Endothelial cell (in vitro differentiated cells): ENCODE results near the gene CBR1. TPM values are rescaled to one million over a fixed set of nuclear protein-coding genes. Genes with fewer than 3 reads are reported as not detected.

Experiments
- DNase-seq: peaks from one replicate; pipeline ENCODE4 v3.0.0; 2021; ENCODE audit warnings: low spot score
- H3K27ac Mint-ChIP-seq: one replicate; pipeline ENCODE4 v1.8.0; 2021; ENCODE audit warnings: mixed read lengths, inconsistent platforms; ENCODE audit not compliant: unreplicated experiment
- H3K27me3 Mint-ChIP-seq: one replicate; pipeline ENCODE4 v1.8.0; 2021; ENCODE audit warnings: mild to moderate bottlenecking, moderate library complexity, mixed read lengths, inconsistent platforms; ENCODE audit not compliant: unreplicated experiment
- H3K36me3 Mint-ChIP-seq: one replicate; pipeline ENCODE4 v1.8.0; 2021; ENCODE audit warnings: mild to moderate bottlenecking, low read depth, mixed read lengths, inconsistent platforms; ENCODE audit not compliant: unreplicated experiment
- H3K4me1 Mint-ChIP-seq: one replicate; pipeline ENCODE4 v1.8.0; 2021; ENCODE audit warnings: mild to moderate bottlenecking, mixed read lengths, inconsistent platforms; ENCODE audit not compliant: unreplicated experiment
- H3K4me3 Mint-ChIP-seq: one replicate; pipeline ENCODE4 v1.8.0; 2021; ENCODE audit warnings: mild to moderate bottlenecking, mixed read lengths, inconsistent platforms; ENCODE audit not compliant: unreplicated experiment
- H3K9me3 Mint-ChIP-seq: one replicate; pipeline ENCODE4 v1.8.0; 2021; ENCODE audit warnings: mixed read lengths, inconsistent platforms; ENCODE audit not compliant: unreplicated experiment
- CTCF ChIP-seq: fragments of 200-600 bp; sonication (generic); IDR thresholded peaks from one replicate; pipeline ENCODE4 v1.5.0; 2021; ENCODE audit warnings: antibody characterized with exemption; ENCODE audit not compliant: unreplicated experiment
- long read RNA-seq: library from polyadenylated mRNA; unstranded; transcript quantifications from one replicate; pipeline ENCODE4 v2.0.0, GENCODE V29; 2020; ENCODE audit not compliant: unreplicated experiment
- total RNA-seq: library from RNA; stranded (reverse); fragmentation: NEBNext Ultra II Directional; extraction: Animal tissue kit (Norgen Biotek cat#: 25700); gene quantifications from one replicate; pipeline ENCODE4 v1.2.1, GENCODE V29; 2021; ENCODE audit not compliant: unreplicated experiment

Gene CBR1
- 7.6 TPM for total RNA-seq
- long read RNA-seq, transcript CBR1-201 (3 exons, 1,293 nt): major isoform, 5 of 6 reads
- long read RNA-seq, partial matches to known transcripts: 1 of 6 reads
- long read RNA-seq, other reads (novel, unspliced or antisense): 0 of 6 reads

GRCh38 chr21:36069713-36070583, at the start of gene CBR1:
Gene CBR1 (plus strand): TSS chr21:36070024. CDS start chr21:36070116, 92 bp downstream.
- TF ChIP-seq CTCF: no peak
- peak; percentile 22 for DNase-seq
- H3K36me3 Mint-ChIP-seq: peaks cover 13% of the 10 kb centered on the region
- peak within 1 kb of the TSS; percentile 85 for H3K4me3 Mint-ChIP-seq
- H3K9me3 Mint-ChIP-seq: peaks cover 8% of the 10 kb centered on the region
- H3K27ac Mint-ChIP-seq: no peak within 1 kb of the TSS
- H3K27me3 Mint-ChIP-seq: no peaks in the 10 kb centered on the region
- H3K4me1 Mint-ChIP-seq: no peaks in the 10 kb centered on the region

DNA sequence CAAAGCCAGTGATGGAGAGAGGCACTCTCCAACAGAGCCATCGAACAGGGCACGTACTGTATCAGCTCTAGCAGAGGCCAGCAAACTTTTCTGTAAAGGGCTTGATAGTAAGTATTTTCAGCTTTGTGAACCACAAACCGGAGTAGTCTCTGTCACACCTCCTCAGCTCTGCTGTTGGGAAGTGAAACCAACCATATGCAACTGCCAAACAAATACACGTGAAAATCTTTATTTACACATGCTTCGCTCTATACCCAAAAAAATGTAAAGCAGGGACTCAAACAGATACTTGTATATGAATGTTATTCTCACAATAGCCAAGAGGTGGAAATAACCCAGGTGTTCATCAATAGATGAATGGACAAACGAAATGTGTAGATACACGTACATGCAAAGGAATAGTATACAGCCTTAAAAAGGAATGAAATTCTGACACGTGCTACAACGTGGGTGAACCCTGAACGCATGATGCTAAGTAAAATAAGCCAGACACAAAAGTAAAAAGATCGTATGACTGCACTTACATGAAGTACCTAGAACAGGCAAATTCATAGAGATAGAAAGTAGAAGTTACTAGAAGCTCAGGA, 48.5 kb upstream of the CBR1 start:
- no peaks in the 10 kb centered on the region for H3K4me1 Mint-ChIP-seq
- DNase-seq: no peak
- no peak overlapping the region for H3K4me3 Mint-ChIP-seq
- peaks cover 1% of the 10 kb centered on the region for H3K27me3 Mint-ChIP-seq
- no peaks in the 10 kb centered on the region for H3K36me3 Mint-ChIP-seq
- no peak for TF ChIP-seq CTCF
- H3K27ac Mint-ChIP-seq: no peak overlapping the region
- no peaks in the 10 kb centered on the region for H3K9me3 Mint-ChIP-seq

GRCh38 chr21:36022427-36023091, 47.3 kb upstream of the CBR1 start:
- Mint-ChIP-seq H3K4me1 (no peaks in the 10 kb centered on the region), H3K9me3 (no peaks in the 10 kb centered on the region), H3K27ac (no peak overlapping the region), H3K36me3 (no peaks in the 10 kb centered on the region), H3K27me3 (peaks cover 1% of the 10 kb centered on the region), H3K4me3 (no peak overlapping the region)
- DNase-seq: no peak
- TF ChIP-seq CTCF: no peak

GRCh38 chr21:36023092-36023480, 46.7 kb upstream of the CBR1 start:
- Mint-ChIP-seq H3K9me3 (no peaks in the 10 kb centered on the region), H3K4me3 (no peak overlapping the region), H3K36me3 (no peaks in the 10 kb centered on the region), H3K4me1 (no peaks in the 10 kb centered on the region), H3K27me3 (peaks cover 1% of the 10 kb centered on the region), H3K27ac (no peak overlapping the region)
- no peak for DNase-seq
- TF ChIP-seq CTCF: no peak
